HEK293 (cell line): ENCODE measurements around the gene MID1IP1.

Experiments used
- CTCF ChIA-PET: fragments of 350-600 bp; formaldehyde crosslinking; extraction: SDS; loops from one replicate; lab custom pipeline; 2021; ENCODE audit warnings: antibody characterized with exemption; lab: Yijun Ruan, JAX
- POLR2A ChIA-PET: fragments of 300-600 bp; formaldehyde crosslinking; extraction: SDS; loops from one replicate; lab custom pipeline; 2020; ENCODE audit warnings: antibody characterized with exemption, inconsistent platforms; lab: Yijun Ruan, JAX
- H3K27ac ChIP-seq: fragments of 200-500 bp; sonication (Bioruptor generic); 2 replicates; pipeline ENCODE4 v1.5.1; 2014; ENCODE audit warnings: low read depth, low read length, control low read depth, inconsistent platforms; ENCODE audit errors: extremely low read depth
- H3K36me3 ChIP-seq, 2 experiments: fragments of 200-500 bp in 1 of 2; sonication (Bioruptor generic) in 1 of 2; 1 replicate in 1 of 2; 2 replicates in 1 of 2; pipeline ENCODE4 v1.5.1; 2014 to 2017; ENCODE audit warnings: inconsistent platforms in 2 of 2, low read length in 2 of 2; ENCODE audit not compliant: control insufficient read depth in 2 of 2, insufficient read depth in 1 of 2
- H3K4me1 ChIP-seq: fragments of 200-500 bp; sonication (Bioruptor generic); 2 replicates; pipeline ENCODE4 v1.5.1; 2014; ENCODE audit warnings: mild to moderate bottlenecking, low read length, inconsistent platforms; ENCODE audit not compliant: control insufficient read depth, insufficient read depth
- H3K4me3 ChIP-seq: 2 replicates; pipeline ENCODE4 v1.5.1; 2011; ENCODE audit warnings: low read depth, mild to moderate bottlenecking, control low read depth, low read length, moderate library complexity
- H3K9me3 ChIP-seq: fragments of 200-500 bp; sonication (Bioruptor generic); 2 replicates; pipeline ENCODE4 v1.5.1; 2014; ENCODE audit warnings: low read depth, low read length, inconsistent platforms; ENCODE audit not compliant: control insufficient read depth, insufficient read depth
- KLF7 ChIP-seq: fragments of 450-650 bp; formaldehyde crosslinking; IDR thresholded peaks from 2 replicates; pipeline ENCODE4 v1.5.1; 2016; ENCODE audit warnings: missing biosample characterization, missing genetic modification characterization, borderline replicate concordance
- REPIN1 ChIP-seq: fragments of 450-650 bp; formaldehyde crosslinking; IDR thresholded peaks from 2 replicates; pipeline ENCODE4 v1.5.1; 2017; ENCODE audit warnings: missing biosample characterization, missing genetic modification characterization, low read depth
- SCRT2 ChIP-seq: fragments of 450-650 bp; formaldehyde crosslinking; IDR thresholded peaks from 2 replicates; pipeline ENCODE4 v1.5.1; 2016; ENCODE audit warnings: missing biosample characterization, missing genetic modification characterization
- SETDB1 ChIP-seq: IDR thresholded peaks from one replicate; pipeline ENCODE4 v1.6.1; 2017; ENCODE audit warnings: mild to moderate bottlenecking, low read length, moderate library complexity, mixed read lengths; ENCODE audit not compliant: insufficient read length
- SP3 ChIP-seq: fragments of 450-650 bp; formaldehyde crosslinking; IDR thresholded peaks from 2 replicates; pipeline ENCODE4 v1.5.1; 2016; ENCODE audit warnings: missing biosample characterization, missing genetic modification characterization
- ZEB2 ChIP-seq: fragments of 450-650 bp; formaldehyde crosslinking; IDR thresholded peaks from 2 replicates; pipeline ENCODE4 v1.5.1; 2016; ENCODE audit warnings: missing biosample characterization, missing genetic modification characterization
- ZFP37 ChIP-seq: fragments of 450-650 bp; formaldehyde crosslinking; IDR thresholded peaks from 2 replicates; pipeline ENCODE4 v1.5.1; 2016; ENCODE audit warnings: missing biosample characterization, missing genetic modification characterization
- ZNF114 ChIP-seq: fragments of 450-650 bp; formaldehyde crosslinking; IDR thresholded peaks from 2 replicates; pipeline ENCODE4 v1.5.0; 2017; ENCODE audit warnings: missing biosample characterization, missing genetic modification characterization
- ZNF140 ChIP-seq: fragments of 450-650 bp; formaldehyde crosslinking; IDR thresholded peaks from 2 replicates; pipeline ENCODE4 v1.5.1; 2016; ENCODE audit warnings: missing biosample characterization, missing genetic modification characterization
- ZNF146 ChIP-seq: fragments of 450-650 bp; formaldehyde crosslinking; IDR thresholded peaks from 2 replicates; pipeline ENCODE4 v1.5.1; 2016; ENCODE audit warnings: missing biosample characterization, missing genetic modification characterization
- ZNF18 ChIP-seq: fragments of 450-650 bp; formaldehyde crosslinking; IDR thresholded peaks from 2 replicates; pipeline ENCODE4 v1.5.1; 2016; ENCODE audit warnings: missing biosample characterization, missing genetic modification characterization
- ZNF223 ChIP-seq: fragments of 450-650 bp; formaldehyde crosslinking; IDR thresholded peaks from 2 replicates; pipeline ENCODE4 v1.5.1; 2016; ENCODE audit warnings: missing biosample characterization, missing genetic modification characterization
- ZNF239 ChIP-seq: fragments of 450-650 bp; formaldehyde crosslinking; IDR thresholded peaks from 2 replicates; pipeline ENCODE4 v1.5.1; 2016; ENCODE audit warnings: missing biosample characterization, missing genetic modification characterization
- ZNF24 ChIP-seq: fragments of 450-650 bp; formaldehyde crosslinking; IDR thresholded peaks from 2 replicates; pipeline ENCODE4 v1.5.1; 2016; ENCODE audit warnings: missing biosample characterization, missing genetic modification characterization
- ZNF514 ChIP-seq: fragments of 450-650 bp; formaldehyde crosslinking; IDR thresholded peaks from 2 replicates; pipeline ENCODE4 v1.5.1; 2016; ENCODE audit warnings: missing biosample characterization, missing genetic modification characterization
- ZNF621 ChIP-seq: fragments of 450-650 bp; formaldehyde crosslinking; IDR thresholded peaks from 2 replicates; pipeline ENCODE4 v1.5.1; 2017; ENCODE audit warnings: missing biosample characterization, missing genetic modification characterization
- ZNF768 ChIP-seq: fragments of 450-650 bp; formaldehyde crosslinking; IDR thresholded peaks from 2 replicates; pipeline ENCODE4 v1.5.1; 2018; ENCODE audit warnings: missing biosample characterization, mild to moderate bottlenecking, missing genetic modification characterization
- ZNF777 ChIP-seq: fragments of 450-650 bp; formaldehyde crosslinking; IDR thresholded peaks from 2 replicates; pipeline ENCODE4 v1.5.1; 2017; ENCODE audit warnings: missing biosample characterization, missing genetic modification characterization, borderline replicate concordance
- ZNF830 ChIP-seq: fragments of 450-650 bp; IDR thresholded peaks from 2 replicates; pipeline ENCODE4 v1.5.0; 2018; ENCODE audit warnings: missing biosample characterization, missing genetic modification characterization, low read depth, mild to moderate bottlenecking, moderate library complexity
- ZXDB ChIP-seq: fragments of 450-650 bp; formaldehyde crosslinking; IDR thresholded peaks from 2 replicates; pipeline ENCODE4 v1.5.1; 2016; ENCODE audit warnings: missing biosample characterization, missing genetic modification characterization
- TF ChIP-seq, protein P1 (sequence below): fragments of 450-650 bp; formaldehyde crosslinking; IDR thresholded peaks from 2 replicates; pipeline ENCODE4 v1.5.1; 2016; ENCODE audit warnings: missing biosample characterization, missing genetic modification characterization
- TF ChIP-seq, protein P2 (sequence below): fragments of 450-650 bp; formaldehyde crosslinking; IDR thresholded peaks from 2 replicates; pipeline ENCODE4 v1.5.1; 2016; ENCODE audit warnings: missing biosample characterization, missing genetic modification characterization

Gene MID1IP1

DNA sequence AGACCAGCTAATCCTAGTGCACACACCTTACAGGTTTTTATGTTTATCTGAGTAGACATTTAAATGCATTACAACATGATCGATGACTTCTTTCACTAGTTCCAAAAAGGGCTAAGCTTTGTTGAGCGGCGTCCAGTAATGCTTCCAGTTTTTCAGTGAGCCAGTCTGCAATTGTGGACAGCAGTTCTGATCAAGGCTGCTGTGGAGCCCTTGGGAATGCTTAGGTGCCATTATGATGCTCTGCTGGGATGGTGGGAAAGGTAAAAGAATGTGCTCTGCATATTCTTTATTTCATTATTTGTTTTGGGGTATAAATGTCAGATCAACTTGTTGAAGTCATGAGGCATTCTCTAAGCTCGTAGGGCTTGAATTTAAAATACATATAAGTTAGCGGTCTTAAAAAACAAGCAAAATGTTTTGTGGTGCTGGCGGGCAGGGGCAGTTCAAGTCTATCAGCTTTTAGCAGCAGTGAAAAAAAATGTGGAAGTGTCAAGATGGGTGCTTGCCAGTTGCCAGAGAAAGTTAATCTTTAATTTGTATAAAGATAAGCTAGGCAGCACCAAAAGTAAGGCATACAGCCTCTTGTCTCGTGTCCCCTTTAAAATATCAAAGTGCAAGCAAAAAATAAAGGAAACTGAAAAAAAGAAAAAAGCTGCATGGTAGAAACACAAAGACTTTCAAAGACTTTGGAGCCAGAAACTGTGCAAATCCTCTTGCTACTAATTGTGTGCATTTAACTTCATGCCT is 5.8 kb downstream of the MID1IP1 start:
- Histone ChIP-seq H3K9me3 (no peaks in the 10 kb centered on the region), H3K36me3 (peaks cover 0 to 13% of the 10 kb centered on the region in 2 experiments; a peak in 1 of 3 replicates), H3K4me3 (no peak overlapping the region)
- TF ChIP-seq SETDB1, result no peak
- TF ChIP-seq ZNF114 (tag by site-specific recombination), result no peak
- no peak for TF ChIP-seq ZEB2 (tag by site-specific recombination)
- TF ChIP-seq ZNF140 (tag by site-specific recombination), result no peak
- TF ChIP-seq, all 188 proteins: peak for 0
- ChIA-PET CTCF (interaction anchor here (0.6 to 1.1 kb wide), 2 partner anchors 180 to 345 kb away, joined by 3 read pairs; no protein-coding TSS in a partner anchor), POLR2A (interaction anchor here (0.9 kb wide), 1 partner anchor 10 kb away, joined by 3 read pairs; no protein-coding TSS in a partner anchor)
- H3K4me1 ChIP-seq, result no peaks in the 10 kb centered on the region
- H3K27ac ChIP-seq, result no peak overlapping the region

- Histone ChIP-seq H3K36me3 (peaks cover 0 to 13% of the 10 kb centered on the region in 2 experiments; a peak in 1 of 3 replicates), H3K4me3 (no peak overlapping the region), H3K4me1 (no peaks in the 10 kb centered on the region), H3K27ac (no peak overlapping the region), H3K9me3 (no peaks in the 10 kb centered on the region)
- POLR2A ChIA-PET, result no interaction called here
- CTCF ChIA-PET, result no interaction called here
- TF ChIP-seq KLF7 (tag by site-specific recombination), result no peak
- no peak for TF ChIP-seq REPIN1 (tag by site-specific recombination)
- no peak for TF ChIP-seq ZNF777 (tag by site-specific recombination)
- TF ChIP-seq ZNF621, result no peak
- TF ChIP-seq SP3 (tag by site-specific recombination), result no peak
- TF ChIP-seq ZXDB (tag by site-specific recombination), result no peak
- TF ChIP-seq ZNF24, result no peak
- no peak for TF ChIP-seq ZNF140 (tag by site-specific recombination)
- no peak for TF ChIP-seq ZNF768
Observed at GRCh38 chrX:38807873-38808272, 6.6 kb downstream of the MID1IP1 start.

DNA sequence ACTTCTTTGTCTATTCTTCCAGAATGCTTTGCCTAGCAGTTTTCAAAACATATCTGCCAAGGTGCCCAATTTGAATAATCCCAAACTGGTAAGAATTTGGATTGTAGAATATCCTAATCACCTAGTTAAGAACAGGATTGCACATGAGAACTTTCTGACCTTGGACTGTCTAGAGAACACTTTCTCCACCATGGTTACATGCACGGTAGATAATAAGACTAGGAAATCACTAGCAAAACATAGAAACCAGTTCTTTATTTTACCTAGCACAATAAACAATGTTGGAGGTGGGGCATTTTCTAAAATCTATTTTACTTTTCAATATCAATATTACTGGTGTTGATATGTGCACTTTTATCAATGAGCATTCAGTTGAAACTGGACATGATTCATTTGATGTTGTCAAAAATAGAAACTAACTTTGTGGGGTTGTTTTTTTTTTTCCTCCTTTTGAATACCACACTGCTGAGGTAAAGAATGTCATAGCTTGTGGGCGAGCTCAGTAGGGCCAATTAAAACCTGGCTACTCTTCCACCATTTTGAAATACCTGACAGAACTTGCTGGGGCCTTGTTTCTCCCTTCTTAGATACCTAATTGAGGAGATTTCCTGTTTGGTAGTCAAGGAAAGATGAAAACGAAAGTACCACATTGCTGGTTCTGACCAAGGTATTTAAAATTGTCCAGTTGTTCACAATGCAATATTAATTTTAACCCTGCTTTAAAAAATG is 10.4 kb downstream of the MID1IP1 start:
- POLR2A ChIA-PET, result no interaction called here

DNA sequence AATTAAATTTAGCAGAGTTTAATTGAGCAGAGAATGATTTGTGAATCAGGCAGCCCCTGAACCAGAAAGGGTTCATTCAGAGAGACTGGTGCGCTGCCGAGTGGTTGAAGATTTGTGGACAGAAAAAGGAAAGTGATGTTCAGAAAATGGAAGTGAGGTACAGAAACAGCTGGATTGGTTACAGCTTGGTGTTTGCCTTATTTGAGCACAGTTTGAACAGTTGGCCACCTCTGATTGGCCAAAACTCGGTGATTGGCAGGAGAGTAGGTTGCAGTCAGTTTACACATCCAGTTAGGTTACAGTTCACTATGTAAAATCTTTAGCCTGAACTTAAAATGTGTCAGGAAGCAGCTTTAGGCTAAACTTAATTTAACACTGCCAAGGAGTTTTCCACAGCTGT is 14.9 kb downstream of the MID1IP1 start:
- POLR2A ChIA-PET, result interaction anchor here (1.5 kb wide), 1 partner anchor 15 kb away, joined by 3 read pairs; the partner anchor contains the start of gene MID1IP1
- Histone ChIP-seq H3K36me3 (no peaks in the 10 kb centered on the region), H3K4me3 (no peak overlapping the region), H3K27ac (no peak overlapping the region), H3K4me1 (no peaks in the 10 kb centered on the region), H3K9me3 (no peaks in the 10 kb centered on the region)
- CTCF ChIA-PET, result interaction anchor here (0.9 kb wide), 1 partner anchor 556 kb away, joined by 3 read pairs; no protein-coding TSS in a partner anchor
- TF ChIP-seq ZNF830 (tag by site-specific recombination) (no peak), ZNF239 (tag by site-specific recombination) (no peak), SCRT2 (tag by site-specific recombination) (no peak), ZNF18 (tag by site-specific recombination) (no peak)
- TF ChIP-seq, protein P1, sequence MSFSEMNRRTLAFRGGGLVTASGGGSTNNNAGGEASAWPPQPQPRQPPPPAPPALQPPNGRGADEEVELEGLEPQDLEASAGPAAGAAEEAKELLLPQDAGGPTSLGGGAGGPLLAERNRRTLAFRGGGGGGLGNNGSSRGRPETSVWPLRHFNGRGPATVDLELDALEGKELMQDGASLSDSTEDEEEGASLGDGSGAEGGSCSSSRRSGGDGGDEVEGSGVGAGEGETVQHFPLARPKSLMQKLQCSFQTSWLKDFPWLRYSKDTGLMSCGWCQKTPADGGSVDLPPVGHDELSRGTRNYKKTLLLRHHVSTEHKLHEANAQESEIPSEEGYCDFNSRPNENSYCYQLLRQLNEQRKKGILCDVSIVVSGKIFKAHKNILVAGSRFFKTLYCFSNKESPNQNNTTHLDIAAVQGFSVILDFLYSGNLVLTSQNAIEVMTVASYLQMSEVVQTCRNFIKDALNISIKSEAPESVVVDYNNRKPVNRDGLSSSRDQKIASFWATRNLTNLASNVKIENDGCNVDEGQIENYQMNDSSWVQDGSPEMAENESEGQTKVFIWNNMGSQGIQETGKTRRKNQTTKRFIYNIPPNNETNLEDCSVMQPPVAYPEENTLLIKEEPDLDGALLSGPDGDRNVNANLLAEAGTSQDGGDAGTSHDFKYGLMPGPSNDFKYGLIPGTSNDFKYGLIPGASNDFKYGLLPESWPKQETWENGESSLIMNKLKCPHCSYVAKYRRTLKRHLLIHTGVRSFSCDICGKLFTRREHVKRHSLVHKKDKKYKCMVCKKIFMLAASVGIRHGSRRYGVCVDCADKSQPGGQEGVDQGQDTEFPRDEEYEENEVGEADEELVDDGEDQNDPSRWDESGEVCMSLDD, result no peak

More for the DNA sequence above, 10.4 kb downstream of the MID1IP1 start:
- Histone ChIP-seq H3K4me1 (no peaks in the 10 kb centered on the region), H3K36me3 (peaks cover 0 to 3% of the 10 kb centered on the region in 2 experiments; a peak in 1 of 3 replicates)
- TF ChIP-seq, protein P2, sequence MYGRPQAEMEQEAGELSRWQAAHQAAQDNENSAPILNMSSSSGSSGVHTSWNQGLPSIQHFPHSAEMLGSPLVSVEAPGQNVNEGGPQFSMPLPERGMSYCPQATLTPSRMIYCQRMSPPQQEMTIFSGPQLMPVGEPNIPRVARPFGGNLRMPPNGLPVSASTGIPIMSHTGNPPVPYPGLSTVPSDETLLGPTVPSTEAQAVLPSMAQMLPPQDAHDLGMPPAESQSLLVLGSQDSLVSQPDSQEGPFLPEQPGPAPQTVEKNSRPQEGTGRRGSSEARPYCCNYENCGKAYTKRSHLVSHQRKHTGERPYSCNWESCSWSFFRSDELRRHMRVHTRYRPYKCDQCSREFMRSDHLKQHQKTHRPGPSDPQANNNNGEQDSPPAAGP (tag by site-specific recombination), result no peak
- TF ChIP-seq ZNF146 (no peak), ZNF514 (tag by site-specific recombination) (no peak), ZNF223 (tag by site-specific recombination) (no peak), ZFP37 (tag by site-specific recombination) (no peak)
- TF ChIP-seq, all 188 proteins: peak for 0
- CTCF ChIA-PET, result interaction anchor here (0.7 kb wide), 1 partner anchor 143 kb away, joined by 4 read pairs; no protein-coding TSS in a partner anchor
- Histone ChIP-seq H3K4me3 (no peak overlapping the region), H3K9me3 (no peaks in the 10 kb centered on the region), H3K27ac (no peak overlapping the region)
